Natural killer cell (primary cell): ENCODE data around the gene ERVFRD-1. TPM values are rescaled to one million over a fixed set of nuclear protein-coding genes. Genes with fewer than 3 reads are reported as not detected.

Source experiments
- ATAC-seq, 3 donors: fragments of 150-1000 bp in 2 of 3; fragments of 200-7000 bp in 1 of 3; cut with Tn5 transposase; 1 replicate in 1 of 3; 2 replicates in 2 of 3; pipeline ENCODE4 v1.10.0; 2021; ENCODE audit warnings: mild to moderate bottlenecking in 2 of 3, moderate library complexity in 2 of 3
- DNase-seq, 2 donors: peaks; one replicate each; pipeline versions ENCODE4 v3.0.0 to v3.0.0-alpha.2; 2013 to 2021; ENCODE audit warnings: mixed read lengths in 1 of 2
- H3K27ac ChIP-seq: one replicate; pipeline ENCODE4 v1.5.1; 2013; ENCODE audit warnings: mild to moderate bottlenecking, low read length
- H3K27me3 ChIP-seq: one replicate; pipeline ENCODE4 v1.6.1; 2013; ENCODE audit warnings: low read length; ENCODE audit not compliant: control insufficient read depth, insufficient read depth
- H3K36me3 ChIP-seq: one replicate; pipeline ENCODE4 v1.6.1; 2013; ENCODE audit warnings: low read length; ENCODE audit not compliant: control insufficient read depth, insufficient read depth
- H3K4me1 ChIP-seq: one replicate; pipeline ENCODE4 v1.6.1; 2013; ENCODE audit warnings: low read length; ENCODE audit not compliant: control insufficient read depth, insufficient read depth
- H3K4me3 ChIP-seq: one replicate; pipeline ENCODE4 v1.5.1; 2013; ENCODE audit warnings: low read length
- H3K9me3 ChIP-seq: one replicate; pipeline ENCODE4 v1.6.1; 2013; ENCODE audit warnings: low read length; ENCODE audit not compliant: control insufficient read depth, insufficient read depth
- H3K27ac Mint-ChIP-seq, 2 donors: one replicate each; pipeline ENCODE4 v1.8.0; 2022; ENCODE audit warnings: mild to moderate bottlenecking in 2 of 2, mixed read lengths in 2 of 2, moderate library complexity in 1 of 2
- H3K27me3 Mint-ChIP-seq, 2 donors: one replicate each; pipeline ENCODE4 v1.8.0; 2022; ENCODE audit warnings: low read depth in 2 of 2, mixed read lengths in 2 of 2
- H3K36me3 Mint-ChIP-seq: one replicate; pipeline ENCODE4 v1.8.0; 2022; ENCODE audit warnings: mixed read lengths
- H3K4me1 Mint-ChIP-seq, 2 donors: one replicate each; pipeline ENCODE4 v1.8.0; 2022; ENCODE audit warnings: mixed read lengths in 2 of 2
- H3K4me3 Mint-ChIP-seq: one replicate; pipeline ENCODE4 v1.8.0; 2022; ENCODE audit warnings: mild to moderate bottlenecking, moderate library complexity, mixed read lengths
- H3K9me3 Mint-ChIP-seq, 2 donors: one replicate each; pipeline ENCODE4 v1.8.0; 2022; ENCODE audit warnings: mixed read lengths in 2 of 2
- CTCF ChIP-seq: fragments of 200-600 bp; IDR thresholded peaks from one replicate; pipeline ENCODE4 v1.8.0; 2022; ENCODE audit warnings: antibody characterized with exemption
- WGBS: methylation state at CpG from one replicate; pipeline ENCODE4 v1.1.7; 2013; ENCODE audit warnings: missing lambda C conversion rate; ENCODE audit not compliant: insufficient coverage; 5-methylcytosine and 5-hydroxymethylcytosine counted together
- intact Hi-C: fragments of 100-400 bp; cut with micrococcal nuclease; formaldehyde crosslinking; loops from one replicate; pipeline ENCODE4 v1.14.2; 2022
- total RNA-seq, 4 donors: library from RNA; stranded (reverse); fragments of 120-200 nt in 1 of 4; gene quantifications; one replicate each; pipeline versions ENCODE4 v1.2.3 to v1.2.4, GENCODE V29; 2013 to 2022

Gene ERVFRD-1
- total RNA-seq, 3 donors from 2014 or later (not counting 1 experiment from before 2014, with no cell fraction given) = not detected

GRCh38 chr6:11067348-11067747 is 44.2 kb downstream of the ERVFRD-1 start:
- H3K4me3 ChIP-seq = no peak overlapping the region
- H3K27me3 ChIP-seq = peaks cover 2% of the 10 kb centered on the region
- Mint-ChIP-seq H3K4me1 (no peaks in the 10 kb centered on the region), H3K36me3 (no peaks in the 10 kb centered on the region), H3K27ac (no peak overlapping the region), H3K27me3 (peaks cover 4 to 12% of the 10 kb centered on the region in 2 donors), H3K9me3 (no peaks in the 10 kb centered on the region), H3K4me3 (no peak overlapping the region)
- no peaks in the 10 kb centered on the region for H3K9me3 ChIP-seq
- DNase-seq (no peak), ATAC-seq (no peak)
- H3K27ac ChIP-seq = no peak overlapping the region
- no peak for TF ChIP-seq CTCF
- no peaks in the 10 kb centered on the region for H3K4me1 ChIP-seq
- H3K36me3 ChIP-seq = no peaks in the 10 kb centered on the region
- intact Hi-C loops = no loop called here
- 72% methylated on average over 2 of the region's 2 CpGs for WGBS

- intact Hi-C loops = no loop called here
- Histone ChIP-seq H3K27me3 (peaks cover 2% of the 10 kb centered on the region), H3K4me3 (no peak overlapping the region), H3K27ac (no peak overlapping the region), H3K4me1 (no peaks in the 10 kb centered on the region), H3K36me3 (no peaks in the 10 kb centered on the region), H3K9me3 (no peaks in the 10 kb centered on the region)
- DNase-seq = no peak
- Mint-ChIP-seq H3K27ac (no peak overlapping the region), H3K4me1 (no peaks in the 10 kb centered on the region), H3K9me3 (no peaks in the 10 kb centered on the region), H3K36me3 (no peaks in the 10 kb centered on the region), H3K27me3 (peaks cover 4 to 10% of the 10 kb centered on the region in 2 donors), H3K4me3 (no peak overlapping the region)
- no peak for ATAC-seq
- 88% methylated on average over 5 of the region's 6 CpGs for WGBS
- TF ChIP-seq CTCF = no peak
Measured at GRCh38 chr6:11066505-11067347, 44.8 kb downstream of the ERVFRD-1 start.

GRCh38 chr6:11065436-11066202 is 45.9 kb downstream of the ERVFRD-1 start:
- Histone ChIP-seq H3K27ac (no peak overlapping the region), H3K4me1 (no peaks in the 10 kb centered on the region), H3K9me3 (no peaks in the 10 kb centered on the region), H3K27me3 (peaks cover 2% of the 10 kb centered on the region), H3K36me3 (no peaks in the 10 kb centered on the region), H3K4me3 (no peak overlapping the region)
- Mint-ChIP-seq H3K4me3 (no peak overlapping the region), H3K4me1 (no peaks in the 10 kb centered on the region), H3K9me3 (no peaks in the 10 kb centered on the region), H3K27me3 (peaks cover 4 to 20% of the 10 kb centered on the region in 2 donors), H3K36me3 (no peaks in the 10 kb centered on the region), H3K27ac (no peak overlapping the region)
- WGBS = 96% methylated on average over 4 of the region's 6 CpGs
- no peak for TF ChIP-seq CTCF
- no peak for DNase-seq
- no peak for ATAC-seq
- intact Hi-C loops = no loop called here
